IPS-15b (cell line): Measurements from ENCODE around the gene MMP15.

Experiments
- H3K27me3 ChIP-seq: one replicate; pipeline ENCODE4 v1.6.1; 2013; ENCODE audit warnings: low read length; ENCODE audit not compliant: control insufficient read depth, insufficient read depth
- H3K36me3 ChIP-seq: one replicate; pipeline ENCODE4 v1.6.1; 2013; ENCODE audit warnings: low read length; ENCODE audit not compliant: control insufficient read depth, insufficient read depth
- H3K4me1 ChIP-seq: one replicate; pipeline ENCODE4 v1.6.1; 2013; ENCODE audit warnings: mild to moderate bottlenecking, low read length; ENCODE audit not compliant: control insufficient read depth, insufficient read depth
- H3K4me3 ChIP-seq: one replicate; pipeline ENCODE4 v1.5.1; 2013; ENCODE audit warnings: low read depth, low read length
- H3K9ac ChIP-seq: one replicate; pipeline ENCODE4 v1.6.1; 2013; ENCODE audit warnings: low read depth, mild to moderate bottlenecking, low read length
- H3K9me3 ChIP-seq: one replicate; pipeline ENCODE4 v1.6.1; 2013; ENCODE audit warnings: mild to moderate bottlenecking, low read length; ENCODE audit not compliant: control insufficient read depth, insufficient read depth

The MMP15 gene

GRCh38 chr16:58022601-58023371 is 2.8 kb upstream of the MMP15 start:
- no peak overlapping the region for H3K9ac ChIP-seq
- H3K36me3 ChIP-seq = peaks cover 10% of the 10 kb centered on the region
- peaks cover 6% of the 10 kb centered on the region for H3K27me3 ChIP-seq
- H3K4me3 ChIP-seq = no peak overlapping the region
- H3K9me3 ChIP-seq = no peaks in the 10 kb centered on the region
- H3K4me1 ChIP-seq = peaks cover 17% of the 10 kb centered on the region

GRCh38 chr16:58024486-58025350 is 836 bp upstream of the MMP15 start:
- Histone ChIP-seq H3K4me1 (peaks cover 30% of the 10 kb centered on the region), H3K9me3 (no peaks in the 10 kb centered on the region), H3K9ac (peak overlapping the region; percentile 16), H3K36me3 (peaks cover 3% of the 10 kb centered on the region), H3K4me3 (peak overlapping the region; percentile 77), H3K27me3 (peaks cover 6% of the 10 kb centered on the region)

- H3K27me3 ChIP-seq = peaks cover 6% of the 10 kb centered on the region
- no peaks in the 10 kb centered on the region for H3K9me3 ChIP-seq
- peak overlapping the region; percentile 77 for H3K4me3 ChIP-seq
- peak overlapping the region; percentile 70 for H3K9ac ChIP-seq
- H3K4me1 ChIP-seq = peaks cover 30% of the 10 kb centered on the region
- H3K36me3 ChIP-seq = peaks cover 3% of the 10 kb centered on the region
These were observed 668 bp downstream of the MMP15 start for GRCh38 chr16:58026139-58026704.

- H3K9me3 ChIP-seq = no peaks in the 10 kb centered on the region
- peak overlapping the region; percentile 77 for H3K4me3 ChIP-seq
- H3K36me3 ChIP-seq = peaks cover 3% of the 10 kb centered on the region
- H3K27me3 ChIP-seq = peaks cover 6% of the 10 kb centered on the region
- peak overlapping the region; percentile 70 for H3K9ac ChIP-seq
- H3K4me1 ChIP-seq = peaks cover 30% of the 10 kb centered on the region
These were observed 1.2 kb downstream of the MMP15 start for GRCh38 chr16:58026705-58027160.

- Histone ChIP-seq H3K36me3 (peaks cover 3% of the 10 kb centered on the region), H3K4me3 (peak overlapping the region; percentile 77), H3K9me3 (no peaks in the 10 kb centered on the region), H3K27me3 (peaks cover 6% of the 10 kb centered on the region), H3K9ac (peak overlapping the region; percentile 70), H3K4me1 (peaks cover 27% of the 10 kb centered on the region)
These were observed 1.8 kb downstream of the MMP15 start for GRCh38 chr16:58027161-58027915.

GRCh38 chr16:58027916-58028455 is 2.4 kb downstream of the MMP15 start:
- H3K4me1 ChIP-seq = peaks cover 20% of the 10 kb centered on the region
- no peak overlapping the region for H3K9ac ChIP-seq
- H3K4me3 ChIP-seq = peak overlapping the region; percentile 24

GRCh38 chr16:58028541-58029070 is 3.1 kb downstream of the MMP15 start:
- peaks cover 6% of the 10 kb centered on the region for H3K27me3 ChIP-seq
- peak overlapping the region; percentile 22 for H3K4me3 ChIP-seq
- no peaks in the 10 kb centered on the region for H3K9me3 ChIP-seq
- peaks cover 3% of the 10 kb centered on the region for H3K36me3 ChIP-seq
- H3K9ac ChIP-seq = no peak overlapping the region
- H3K4me1 ChIP-seq = peaks cover 15% of the 10 kb centered on the region

More at GRCh38 chr16:58027916-58028455, 2.4 kb downstream of the MMP15 start:
- peaks cover 3% of the 10 kb centered on the region for H3K36me3 ChIP-seq
- no peaks in the 10 kb centered on the region for H3K9me3 ChIP-seq
- H3K27me3 ChIP-seq = peaks cover 6% of the 10 kb centered on the region

- Histone ChIP-seq H3K9me3 (no peaks in the 10 kb centered on the region), H3K4me1 (peaks cover 13% of the 10 kb centered on the region), H3K9ac (no peak overlapping the region), H3K27me3 (peaks cover under 1% of the 10 kb centered on the region), H3K4me3 (no peak overlapping the region), H3K36me3 (peaks cover 6% of the 10 kb centered on the region)
These were observed 3.9 kb downstream of the MMP15 start for GRCh38 chr16:58029410-58029809.

GRCh38 chr16:58030136-58030840 is 4.7 kb downstream of the MMP15 start:
- Histone ChIP-seq H3K9me3 (no peaks in the 10 kb centered on the region), H3K36me3 (peaks cover 6% of the 10 kb centered on the region), H3K4me1 (peaks cover 12% of the 10 kb centered on the region), H3K9ac (no peak overlapping the region), H3K4me3 (no peak overlapping the region), H3K27me3 (no peaks in the 10 kb centered on the region)

- Histone ChIP-seq H3K9me3 (no peaks in the 10 kb centered on the region), H3K36me3 (peaks cover 6% of the 10 kb centered on the region), H3K27me3 (no peaks in the 10 kb centered on the region), H3K4me1 (peaks cover 12% of the 10 kb centered on the region), H3K4me3 (no peak overlapping the region), H3K9ac (no peak overlapping the region)
These were observed 5.7 kb downstream of the MMP15 start for GRCh38 chr16:58031016-58031800.
